ENCODE measurements around the gene IGFBPL1.
A peak's percentile ranks its signal among the peaks of the same experiment; 100 is the strongest.
"Not testable (repeated sequence)": the region's sequence is repeated elsewhere in the genome, so short reads cannot be mapped to it uniquely, and the experiment has no call there.

The IGFBPL1 gene

GRCh38 chr9:38423973-38424843 is at the start of gene IGFBPL1:
Gene IGFBPL1 (minus strand): TSS chr9:38424454. CDS start chr9:38424424, 30 bp downstream.
- no peak for DNase-seq

GRCh38 chr9:38472583-38473249 is 48.5 kb upstream of the IGFBPL1 start:
- DNase-seq = not testable (repeated sequence)

GRCh38 chr9:38467404-38467803 is 43.1 kb upstream of the IGFBPL1 start:
- DNase-seq = no peak

GRCh38 chr9:38453835-38454234 is 29.6 kb upstream of the IGFBPL1 start:
- DNase-seq = no peak

- no peak for DNase-seq
Measured at GRCh38 chr9:38451162-38451561, 26.9 kb upstream of the IGFBPL1 start.

GRCh38 chr9:38447703-38448102 is 23.4 kb upstream of the IGFBPL1 start:
- no peak for DNase-seq

- DNase-seq = peak; percentile 18
Measured at GRCh38 chr9:38445154-38446043, 21.1 kb upstream of the IGFBPL1 start.

GRCh38 chr9:38443597-38443996 is 19.3 kb upstream of the IGFBPL1 start:
- no peak for DNase-seq

GRCh38 chr9:38443181-38443580 is 18.9 kb upstream of the IGFBPL1 start:
- DNase-seq = no peak

GRCh38 chr9:38442473-38443096 is 18.3 kb upstream of the IGFBPL1 start:
- DNase-seq = no peak

GRCh38 chr9:38441347-38442085 is 17.3 kb upstream of the IGFBPL1 start:
- DNase-seq = no peak

GRCh38 chr9:38440516-38440915 is 16.3 kb upstream of the IGFBPL1 start:
- DNase-seq = peak; percentile 31

- DNase-seq = no peak
Measured at GRCh38 chr9:38439916-38440301, 15.7 kb upstream of the IGFBPL1 start.

- DNase-seq = no peak
Measured at GRCh38 chr9:38439291-38439915, 15.1 kb upstream of the IGFBPL1 start.

- peak; percentile 51 for DNase-seq
Measured at GRCh38 chr9:38437193-38437823, 13.1 kb upstream of the IGFBPL1 start.

- no peak for DNase-seq
Measured at GRCh38 chr9:38436708-38437107, 12.5 kb upstream of the IGFBPL1 start.

GRCh38 chr9:38435521-38435920 is 11.3 kb upstream of the IGFBPL1 start:
- DNase-seq = no peak

GRCh38 chr9:38434853-38435252 is 10.6 kb upstream of the IGFBPL1 start:
- no peak for DNase-seq

GRCh38 chr9:38434365-38434764 is 10.1 kb upstream of the IGFBPL1 start:
- no peak for DNase-seq

GRCh38 chr9:38432922-38433510 is 8.8 kb upstream of the IGFBPL1 start:
- DNase-seq = peak; percentile 28

- DNase-seq = peak; percentile 62
Measured at GRCh38 chr9:38431116-38431515, 6.9 kb upstream of the IGFBPL1 start.
